NT2/D1 (cell line): Measurements from ENCODE around the gene PLXNA2.
A peak's percentile ranks its signal among the peaks of the same experiment; 100 is the strongest.

ENCODE experiments used
- DNase-seq: peaks from one replicate; pipeline ENCODE4 v3.0.0-alpha.2; 2011; ENCODE audit warnings: low read depth, low spot score
- H3K27me3 ChIP-seq: 2 replicates; pipeline ENCODE4 v1.6.0; 2011; ENCODE audit warnings: mild to moderate bottlenecking; ENCODE audit not compliant: insufficient read length, insufficient read depth
- H3K36me3 ChIP-seq: 2 replicates; pipeline ENCODE4 v1.6.1; 2011; ENCODE audit warnings: mild to moderate bottlenecking, low read length, mixed read lengths; ENCODE audit not compliant: insufficient read depth, insufficient read length
- H3K4me1 ChIP-seq: 2 replicates; pipeline ENCODE4 v1.5.1; 2011; ENCODE audit not compliant: insufficient read depth, insufficient read length
- H3K4me3 ChIP-seq: 2 replicates; pipeline ENCODE4 v1.5.1; 2011; ENCODE audit warnings: low read depth; ENCODE audit not compliant: insufficient read length
- H3K9ac ChIP-seq: 2 replicates; pipeline ENCODE4 v1.6.0; 2011; ENCODE audit warnings: low read depth; ENCODE audit not compliant: insufficient read length
- H3K9me3 ChIP-seq: 2 replicates; pipeline ENCODE4 v1.5.1; 2011; ENCODE audit warnings: mild to moderate bottlenecking, low read length; ENCODE audit not compliant: insufficient read depth
- SUZ12 ChIP-seq: IDR thresholded peaks from 2 replicates; pipeline ENCODE4 v1.6.1; 2011; ENCODE audit not compliant: insufficient read length, insufficient read depth; ENCODE audit errors: extremely low read depth
- YY1 ChIP-seq: IDR thresholded peaks from 2 replicates; pipeline ENCODE4 v1.6.1; 2011; ENCODE audit not compliant: insufficient read length, insufficient read depth
- ZNF274 ChIP-seq: IDR thresholded peaks from 2 replicates; pipeline ENCODE4 v1.6.1; 2011; ENCODE audit warnings: mild to moderate bottlenecking, low read depth, low read length

The PLXNA2 gene

GRCh38 chr1:208205216-208206013 lies 38.8 kb downstream of the PLXNA2 start:
- Histone ChIP-seq H3K4me1 (peaks cover 8% of the 10 kb centered on the region), H3K9me3 (no peaks in the 10 kb centered on the region), H3K36me3 (peaks cover 30% of the 10 kb centered on the region), H3K27me3 (no peaks in the 10 kb centered on the region), H3K9ac (no peak overlapping the region), H3K4me3 (no peak overlapping the region)
- no peak for TF ChIP-seq ZNF274
- no peak for TF ChIP-seq YY1
- no peak for TF ChIP-seq SUZ12
- DNase-seq = no peak

- Histone ChIP-seq H3K36me3 (peaks cover 25% of the 10 kb centered on the region), H3K9ac (no peak overlapping the region), H3K27me3 (no peaks in the 10 kb centered on the region), H3K4me3 (no peak overlapping the region), H3K9me3 (no peaks in the 10 kb centered on the region), H3K4me1 (peaks cover 8% of the 10 kb centered on the region)
- no peak for TF ChIP-seq SUZ12
- no peak for TF ChIP-seq ZNF274
- no peak for TF ChIP-seq YY1
- DNase-seq = no peak
Observed at GRCh38 chr1:208204779-208205178, 39.4 kb downstream of the PLXNA2 start.

GRCh38 chr1:208203848-208204609 lies 40.2 kb downstream of the PLXNA2 start:
- H3K27me3 ChIP-seq = no peaks in the 10 kb centered on the region
- H3K4me3 ChIP-seq = no peak overlapping the region
- H3K9me3 ChIP-seq = no peaks in the 10 kb centered on the region
- peak; percentile 44 for DNase-seq
- H3K9ac ChIP-seq = no peak overlapping the region
- TF ChIP-seq YY1 (no peak), SUZ12 (no peak), ZNF274 (no peak)
- H3K36me3 ChIP-seq = peaks cover 19% of the 10 kb centered on the region
- H3K4me1 ChIP-seq = peaks cover 8% of the 10 kb centered on the region

DNA sequence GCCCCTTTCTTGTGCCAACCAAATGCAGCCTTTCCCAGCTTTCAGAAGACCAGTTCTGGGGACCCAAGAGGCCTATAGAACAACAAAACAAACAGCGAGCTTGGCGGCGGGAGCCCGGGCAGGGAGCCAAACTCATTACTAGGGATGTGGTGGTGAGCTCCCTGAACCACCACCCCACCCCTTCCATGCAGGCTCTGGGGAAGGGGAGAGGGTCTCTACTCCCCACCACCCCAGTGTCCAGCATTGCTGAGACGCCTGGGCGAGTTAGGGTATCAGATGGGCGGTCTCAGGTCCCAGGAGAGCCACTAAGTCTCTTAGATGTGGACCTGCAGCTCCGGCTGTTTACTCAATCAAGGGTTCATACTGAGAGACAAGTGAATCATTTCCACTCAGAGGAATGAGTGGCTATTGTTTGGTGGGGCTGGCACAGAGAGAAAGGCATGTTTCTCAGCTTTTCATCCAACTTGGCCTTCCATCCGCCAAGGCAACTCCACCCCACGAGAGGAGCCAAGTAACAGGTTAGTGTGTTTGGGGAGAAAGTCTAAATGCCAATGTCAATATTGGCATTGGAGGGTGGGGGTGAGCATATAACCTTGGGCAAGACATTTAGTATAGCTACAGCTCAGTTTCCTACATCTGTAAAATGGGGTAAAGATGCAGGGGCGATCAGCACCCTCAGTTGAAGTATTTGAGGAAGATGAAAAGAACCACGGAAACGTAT lies 40.9 kb downstream of the PLXNA2 start:
- H3K4me3 ChIP-seq = no peak overlapping the region
- no peak for TF ChIP-seq SUZ12
- no peak for TF ChIP-seq YY1
- TF ChIP-seq ZNF274 = no peak
- no peaks in the 10 kb centered on the region for H3K27me3 ChIP-seq
- no peak for DNase-seq
- peaks cover 8% of the 10 kb centered on the region for H3K4me1 ChIP-seq
- no peak overlapping the region for H3K9ac ChIP-seq
- peaks cover 16% of the 10 kb centered on the region for H3K36me3 ChIP-seq
- no peaks in the 10 kb centered on the region for H3K9me3 ChIP-seq

GRCh38 chr1:208202333-208202995 lies 41.7 kb downstream of the PLXNA2 start:
- Histone ChIP-seq H3K4me3 (no peak overlapping the region), H3K4me1 (peaks cover 3% of the 10 kb centered on the region), H3K9me3 (no peaks in the 10 kb centered on the region), H3K27me3 (no peaks in the 10 kb centered on the region), H3K36me3 (peaks cover 14% of the 10 kb centered on the region), H3K9ac (no peak overlapping the region)
- DNase-seq = no peak
- TF ChIP-seq ZNF274 = no peak

GRCh38 chr1:208201229-208201628 lies 43.0 kb downstream of the PLXNA2 start:
- H3K4me3 ChIP-seq = no peak overlapping the region
- no peaks in the 10 kb centered on the region for H3K4me1 ChIP-seq
- TF ChIP-seq ZNF274 (no peak), SUZ12 (no peak), YY1 (no peak)
- H3K9me3 ChIP-seq = no peaks in the 10 kb centered on the region
- no peak for DNase-seq
- H3K36me3 ChIP-seq = peaks cover 10% of the 10 kb centered on the region
- H3K27me3 ChIP-seq = no peaks in the 10 kb centered on the region
- no peak overlapping the region for H3K9ac ChIP-seq
